Right lobe of liver (tissue), 6 donors: ENCODE data around the gene GALNT2. TPM values are rescaled to one million over a fixed set of nuclear protein-coding genes. Genes with fewer than 3 reads are reported as not detected.

Experiments used
- ATAC-seq, 4 donors: fragments of 200-7000 bp; cut with Tn5 transposase; one replicate each; pipeline ENCODE4 v1.9.1; 2020; ENCODE audit warnings: mild to moderate bottlenecking in 4 of 4, moderate library complexity in 4 of 4
- DNase-seq, 3 donors: peaks; one replicate each; pipeline ENCODE4 v3.0.0-alpha.2; 2020
- H3K27ac ChIP-seq, 3 donors: fragments of 200-600 bp; one replicate each; pipeline ENCODE4 v1.8.0; 2022
- H3K27me3 ChIP-seq, 2 donors: fragments of 200-600 bp; one replicate each; pipeline ENCODE4 v1.8.0; 2022
- H3K36me3 ChIP-seq, 4 donors: fragments of 200-600 bp; sonication (generic) in 1 of 4; one replicate each; pipeline versions ENCODE4 v1.5.1 to v1.8.0; 2017 to 2022; ENCODE audit warnings: control low read depth in 1 of 4
- H3K4me1 ChIP-seq, 4 donors: fragments of 200-600 bp; sonication (generic) in 1 of 4; one replicate each; pipeline versions ENCODE4 v1.5.1 to v1.8.0; 2017 to 2022; ENCODE audit warnings: control low read depth in 1 of 4
- H3K4me3 ChIP-seq, 3 donors: fragments of 200-600 bp; one replicate each; pipeline ENCODE4 v1.8.0; 2022
- H3K9me3 ChIP-seq, 4 donors: fragments of 200-600 bp; sonication (generic) in 1 of 4; one replicate each; pipeline versions ENCODE4 v1.5.1 to v1.8.0; 2017 to 2022; ENCODE audit warnings: control low read depth in 1 of 4
- CTCF ChIP-seq, 4 donors: fragments of 200-600 bp in 3 of 4; fragments of 450-650 bp in 1 of 4; IDR thresholded peaks; one replicate each; pipeline versions ENCODE4 v1.5.1 to v1.8.0; 2016 to 2022; ENCODE audit warnings: antibody characterized with exemption in 4 of 4, mild to moderate bottlenecking in 2 of 4
- POLR2A ChIP-seq: fragments of 450-650 bp; IDR thresholded peaks from one replicate; pipeline ENCODE4 v1.6.1; 2017; ENCODE audit warnings: antibody characterized with exemption, mild to moderate bottlenecking
- WGBS: methylation state at CpG from one replicate; pipeline ENCODE4 v1.1.6; 2018; ENCODE audit warnings: low coverage, low lambda C conversion rate; ENCODE audit not compliant: insufficient coverage; ENCODE audit errors: missing lambda C conversion rate; 5-methylcytosine and 5-hydroxymethylcytosine counted together
- intact Hi-C, 2 donors: fragments of 100-400 bp; cut with DNase I; formaldehyde crosslinking; loops; one replicate each; pipeline versions ENCODE4 v1.11.2 to v1.14.1; 2022
- total RNA-seq, 6 experiments: library from RNA; depleted of rRNA in 2 of 6; stranded (reverse); fragments of >200 nt in 2 of 6; fragmentation: NEBNext Ultra II Directional in 3 of 6; extraction: Animal tissue kit (Norgen Biotek cat#: 25700) in 3 of 6; gene quantifications; one replicate each; pipeline versions ENCODE4 v1.1.0 to v1.2.4, GENCODE V29; 2016 to 2023
- donor health status: DM: no; HTN: yes; CAD: no.
- donor health status: DM: no; HTN: no; CAD: no.
- donor health status: DM: no; HTN: no; CAD: no.
- donor health status: DM: no; HTN: yes; CAD: no.
- donor health status: DM: no; HTN: yes; CAD: no.

Gene GALNT2
- total RNA-seq, 6 experiments from 2014 or later, result 58.0 to 152 (median 131) TPM

GRCh38 chr1:230141797-230142607 is 75.0 kb downstream of the GALNT2 start:
- WGBS, result 86% methylated on average over 11 of the region's 15 CpGs
- Histone ChIP-seq H3K27ac (no peak overlapping the region), H3K9me3 (no peaks in the 10 kb centered on the region), H3K4me1 (peaks cover 0 to 61% (median 22%) of the 10 kb centered on the region in 4 donors), H3K27me3 (no peaks in the 10 kb centered on the region), H3K4me3 (no peak overlapping the region), H3K36me3 (no peaks in the 10 kb centered on the region)
- intact Hi-C loops, result no loop called here
- ATAC-seq (no peak), DNase-seq (no peak)
- TF ChIP-seq POLR2A (no peak), CTCF (IDR thresholded peaks at IDR 0.05) (no peak)

DNA sequence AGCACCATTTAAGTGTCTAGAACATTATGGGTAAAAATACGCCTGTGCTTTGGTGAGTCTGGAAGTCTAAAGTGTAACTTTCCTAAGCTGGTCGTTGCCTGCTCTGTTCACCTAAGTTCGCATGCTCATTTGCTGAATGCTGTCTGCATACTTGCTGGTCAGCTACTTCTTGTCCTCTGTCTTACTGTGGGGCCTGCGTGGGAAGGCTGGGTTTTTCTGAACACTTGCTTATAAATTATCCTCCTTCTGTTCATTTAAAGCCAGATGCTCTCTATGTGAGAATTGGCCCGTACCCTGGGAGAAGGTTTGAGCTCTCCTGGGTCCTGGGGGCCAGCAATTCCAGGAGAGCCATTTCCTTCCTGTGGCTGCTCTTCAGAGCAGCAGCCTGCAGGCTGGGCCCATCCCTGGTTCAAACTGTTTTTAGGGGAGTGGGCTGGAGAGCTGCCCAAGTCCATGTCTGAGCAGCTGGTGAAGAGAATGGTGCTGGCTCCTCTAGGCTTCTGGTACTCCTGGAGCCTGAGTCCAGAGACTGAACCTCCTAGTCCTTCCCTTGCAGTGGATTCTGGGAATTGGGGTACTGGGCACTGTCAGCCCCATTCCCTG is 75.7 kb downstream of the GALNT2 start:
- TF ChIP-seq POLR2A (no peak), CTCF (IDR thresholded peaks at IDR 0.05) (no peak)
- Histone ChIP-seq H3K4me1 (peaks cover 0 to 61% (median 24%) of the 10 kb centered on the region in 4 donors), H3K36me3 (no peaks in the 10 kb centered on the region), H3K9me3 (no peaks in the 10 kb centered on the region), H3K27me3 (no peaks in the 10 kb centered on the region), H3K4me3 (no peak overlapping the region), H3K27ac (no peak overlapping the region)
- intact Hi-C loops, result no loop called here
- 84% methylated on average over 4 of the region's 5 CpGs for WGBS
- ATAC-seq, result no peak
- DNase-seq, result no peak

DNA sequence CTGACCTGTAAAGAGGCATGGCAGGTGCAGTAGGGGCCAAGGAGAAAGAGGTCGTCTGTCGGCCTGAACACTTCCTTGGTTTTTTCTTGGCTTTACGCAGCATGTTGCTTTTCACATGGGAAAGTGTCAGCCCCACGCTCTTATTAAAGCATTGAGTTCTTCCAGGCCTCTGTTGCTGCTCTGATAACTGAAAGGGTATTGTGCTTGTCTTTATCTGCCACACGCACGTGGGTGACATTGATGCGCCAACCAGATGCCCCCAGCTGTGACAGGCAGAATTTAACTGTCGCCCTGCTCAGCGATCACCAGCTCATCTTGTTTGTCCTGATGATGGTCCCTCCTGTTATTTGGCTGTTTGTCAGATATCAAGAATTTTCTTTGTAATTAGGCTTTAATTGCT is 76.5 kb downstream of the GALNT2 start:
- no peaks in the 10 kb centered on the region for H3K27me3 ChIP-seq
- no peak overlapping the region for H3K27ac ChIP-seq
- H3K36me3 ChIP-seq, result no peaks in the 10 kb centered on the region
- 73% methylated on average over 7 of the region's 9 CpGs for WGBS
- DNase-seq, result no peak
- intact Hi-C loops, result no loop called here
- no peak overlapping the region for H3K4me3 ChIP-seq
- H3K9me3 ChIP-seq, result no peaks in the 10 kb centered on the region
- ATAC-seq, result no peak
- TF ChIP-seq CTCF (IDR thresholded peaks at IDR 0.05), result no peak
- TF ChIP-seq POLR2A, result no peak
- H3K4me1 ChIP-seq, result peaks cover 0 to 61% (median 25%) of the 10 kb centered on the region in 4 donors

DNA sequence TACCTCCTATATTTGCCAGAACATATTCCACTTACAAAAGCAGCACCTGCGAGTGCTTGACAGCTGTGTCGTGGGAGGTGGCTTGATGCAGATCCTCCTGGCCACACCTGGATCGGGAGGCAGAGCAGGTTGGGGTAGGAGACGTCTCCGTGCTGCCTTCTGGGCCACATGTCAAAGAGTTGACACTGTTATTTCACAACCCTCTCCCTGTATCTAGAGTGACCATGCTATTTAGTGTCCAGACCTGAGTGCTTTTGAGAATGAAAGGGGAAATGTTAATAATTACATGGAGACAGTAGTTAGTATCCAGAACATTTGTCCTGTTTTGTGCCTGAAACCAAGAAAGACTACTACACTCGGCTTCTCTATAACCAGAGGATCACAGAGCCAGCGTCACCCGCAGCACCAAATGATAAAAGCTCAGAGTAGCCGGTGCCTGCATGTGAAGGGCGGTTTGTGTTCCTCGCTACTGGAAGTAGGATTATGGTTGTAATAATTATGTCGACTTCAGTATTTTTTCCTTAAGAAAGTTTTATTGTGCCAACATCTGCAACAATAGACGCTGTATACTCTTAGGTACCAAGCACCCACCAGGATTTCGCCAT is 77.1 kb downstream of the GALNT2 start:
- no peaks in the 10 kb centered on the region for H3K27me3 ChIP-seq
- no peak overlapping the region for H3K4me3 ChIP-seq
- TF ChIP-seq POLR2A (no peak), CTCF (IDR thresholded peaks at IDR 0.05) (no peak)
- 29% methylated on average over 14 of the region's 14 CpGs for WGBS
- intact Hi-C loops, result no loop called here
- peak; percentile 54 to 76 (median 62) for ATAC-seq
- peaks cover 0 to 58% (median 25%) of the 10 kb centered on the region in 4 donors for H3K4me1 ChIP-seq
- H3K27ac ChIP-seq, result peak overlapping the region in 1 of 3 donors; percentile 46
- no peaks in the 10 kb centered on the region for H3K9me3 ChIP-seq
- H3K36me3 ChIP-seq, result no peaks in the 10 kb centered on the region
- DNase-seq, result no peak
